ENCODE data around the gene ARHGEF40.

The ARHGEF40 gene

DNA sequence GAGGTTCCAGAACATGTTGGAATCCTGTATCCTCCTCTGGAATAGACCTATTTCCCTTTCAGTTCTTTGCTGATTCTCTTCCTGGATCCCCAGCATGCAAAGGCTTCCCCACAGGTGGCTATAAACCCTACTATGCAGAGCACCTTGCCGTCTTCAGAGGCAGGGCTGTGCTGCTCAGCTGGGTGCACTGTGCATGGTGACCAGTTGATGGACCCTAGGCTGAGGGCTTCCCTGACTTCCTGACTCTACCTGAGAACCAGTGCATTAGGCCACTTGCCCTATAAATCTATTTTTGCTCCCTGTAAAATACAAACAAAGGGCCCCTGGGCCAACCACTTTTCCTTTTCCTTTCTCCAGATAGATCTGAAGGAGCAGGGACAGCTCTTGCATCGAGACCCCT lies 14.3 kb downstream of the ARHGEF40 start:
- DNase-seq: peak; percentile 1

DNA sequence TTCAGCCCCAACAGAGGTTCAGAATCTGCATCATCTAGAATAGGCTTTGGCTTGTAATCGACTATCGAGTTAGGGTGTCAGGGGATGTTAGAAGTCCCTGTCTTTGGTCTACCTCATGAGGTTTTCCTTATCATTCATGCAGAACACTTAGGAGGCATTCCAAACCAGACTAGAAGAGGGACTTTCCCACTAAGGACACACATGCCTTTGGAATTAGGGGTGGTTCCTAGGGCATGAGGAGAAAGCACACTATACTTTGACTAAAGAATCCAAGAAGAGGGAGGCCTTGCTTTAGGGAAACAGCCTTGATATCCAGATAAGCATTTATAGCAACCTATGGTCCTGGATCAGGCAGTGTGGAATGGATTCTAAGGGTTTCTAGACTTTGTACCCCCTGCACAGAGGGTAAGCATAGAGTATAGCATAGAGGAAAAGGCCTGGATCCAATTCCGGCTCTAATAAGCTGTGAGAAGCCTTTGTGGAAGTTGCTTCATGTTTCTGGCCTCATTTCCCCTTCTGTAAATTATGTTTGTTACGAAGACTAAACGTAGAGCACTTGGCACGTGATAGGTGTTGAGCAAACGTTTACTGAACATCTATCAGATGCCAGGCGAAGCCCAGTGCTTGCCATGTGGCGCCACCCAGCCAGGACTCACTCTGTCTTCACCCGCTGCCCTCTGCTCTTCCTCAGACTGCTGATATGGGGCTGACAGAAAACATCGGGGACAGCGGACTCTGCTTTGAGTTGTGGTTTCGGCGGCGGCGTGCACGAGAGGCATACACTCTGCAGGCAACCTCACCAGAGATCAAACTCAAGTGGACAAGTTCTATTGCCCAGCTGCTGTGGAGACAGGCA lies 15.1 kb downstream of the ARHGEF40 start:
- peak; percentile 23 for DNase-seq

DNA sequence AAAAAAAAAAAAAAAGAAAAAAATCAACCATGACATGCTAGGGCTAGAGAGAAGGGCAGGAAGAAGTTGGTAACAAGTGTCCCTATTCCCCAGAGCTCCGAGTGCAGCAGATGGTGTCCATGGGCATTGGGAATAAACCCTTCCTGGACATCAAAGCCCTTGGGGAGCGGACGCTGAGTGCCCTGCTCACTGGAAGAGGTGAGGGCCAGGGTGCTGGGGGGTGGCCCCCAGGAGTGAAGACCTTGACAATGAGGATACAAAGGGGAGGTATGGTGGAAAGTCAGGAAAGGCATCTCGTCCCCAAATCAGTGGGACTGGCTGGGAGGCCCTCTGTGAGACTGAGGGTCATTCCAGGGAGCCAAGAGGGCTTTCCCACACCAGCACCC lies 16.8 kb downstream of the ARHGEF40 start:
- peak; percentile 33 for DNase-seq

DNA sequence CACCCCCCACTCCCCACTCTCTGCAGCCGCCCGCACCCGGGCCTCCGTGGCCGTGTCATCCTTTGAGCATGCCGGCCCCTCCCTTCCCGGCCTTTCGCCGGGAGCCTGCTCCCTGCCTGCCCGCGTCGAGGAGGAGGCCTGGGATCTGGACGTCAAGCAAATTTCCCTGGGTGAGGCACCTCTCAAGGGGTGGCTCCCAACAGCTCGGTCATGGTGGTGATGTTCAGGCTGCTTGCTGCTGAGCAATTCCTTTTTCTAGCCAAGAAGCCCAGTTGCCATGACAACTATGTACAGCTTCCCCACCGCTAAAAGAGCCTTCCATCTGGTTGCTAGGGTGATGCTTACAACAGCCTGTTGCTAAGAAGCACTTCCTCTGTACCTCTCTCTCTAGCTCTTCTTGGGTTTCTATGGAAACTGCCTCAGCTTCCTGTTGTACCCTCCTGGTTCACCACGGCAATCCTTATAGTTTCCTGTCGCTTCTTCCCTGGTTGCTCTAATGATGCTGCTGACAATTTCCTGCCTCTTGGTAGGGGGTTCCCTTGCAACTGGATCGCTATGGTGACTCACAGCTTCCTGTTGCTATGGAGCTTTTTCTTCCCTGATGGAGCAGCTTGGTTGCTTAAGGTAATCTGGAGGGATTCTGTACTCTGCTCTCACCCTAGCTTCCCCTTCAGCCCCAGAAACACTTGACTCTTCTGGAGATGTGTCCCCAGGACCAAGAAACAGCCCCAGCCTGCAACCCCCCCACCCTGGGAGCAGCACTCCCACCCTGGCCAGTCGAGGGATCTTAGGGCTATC lies 17.4 kb downstream of the ARHGEF40 start:
- DNase-seq: peak; percentile 42

DNA sequence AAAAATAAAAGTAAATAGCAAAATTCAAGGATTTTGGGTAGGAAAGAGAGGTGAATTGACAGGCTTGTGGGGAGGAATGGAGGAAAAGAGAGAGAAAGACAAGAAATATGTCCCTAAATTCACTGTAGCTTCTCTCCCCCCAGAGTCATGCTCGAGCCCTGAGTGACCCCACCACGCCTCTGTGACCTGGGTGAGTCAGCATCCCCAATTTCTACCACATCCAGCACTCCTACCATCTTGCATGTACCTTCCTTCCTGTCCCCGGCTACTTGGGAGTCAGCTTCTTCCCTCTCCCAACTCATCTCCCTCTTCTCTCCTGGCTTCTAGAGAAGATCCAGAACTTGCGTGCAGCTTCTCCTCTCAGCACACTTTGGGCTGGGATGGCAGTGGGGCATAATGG lies 18.6 kb downstream of the ARHGEF40 start:
- DNase-seq: peak; percentile 23

DNA sequence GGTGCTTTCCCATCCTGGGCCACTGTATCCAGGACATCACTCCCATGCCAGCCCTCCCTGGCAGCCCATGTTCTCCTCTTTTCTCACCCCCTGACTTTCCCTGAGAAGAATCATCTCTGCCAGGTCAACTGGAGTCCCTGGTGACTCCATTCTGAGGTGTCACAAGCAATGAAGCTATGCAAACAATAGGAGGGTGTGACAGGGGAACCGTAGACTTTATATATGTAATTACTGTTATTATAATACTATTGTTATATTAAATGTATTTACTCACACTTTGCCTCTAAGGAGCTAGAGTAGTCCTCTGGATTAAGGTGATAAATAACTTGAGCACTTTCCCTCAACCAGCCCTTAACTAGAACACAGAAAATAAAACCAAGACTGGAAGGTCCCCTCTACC lies 19.2 kb downstream of the ARHGEF40 start:
- no peak for DNase-seq

DNA sequence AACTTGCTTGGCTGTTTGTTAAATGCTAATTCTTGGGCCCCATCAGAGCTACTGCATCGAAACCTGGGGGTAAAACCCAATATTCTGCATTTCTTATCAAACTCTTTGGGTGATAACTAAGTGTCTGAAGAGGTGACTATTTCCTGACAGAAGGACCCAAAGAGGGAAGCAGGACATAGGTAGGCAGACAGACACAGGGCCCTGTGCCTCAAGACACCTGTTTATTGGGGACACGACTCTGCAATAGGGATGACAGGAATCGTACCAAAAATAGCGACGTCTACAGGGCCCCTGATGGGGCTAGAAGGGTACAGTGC lies 19.7 kb downstream of the ARHGEF40 start:
- no peak for DNase-seq

DNA sequence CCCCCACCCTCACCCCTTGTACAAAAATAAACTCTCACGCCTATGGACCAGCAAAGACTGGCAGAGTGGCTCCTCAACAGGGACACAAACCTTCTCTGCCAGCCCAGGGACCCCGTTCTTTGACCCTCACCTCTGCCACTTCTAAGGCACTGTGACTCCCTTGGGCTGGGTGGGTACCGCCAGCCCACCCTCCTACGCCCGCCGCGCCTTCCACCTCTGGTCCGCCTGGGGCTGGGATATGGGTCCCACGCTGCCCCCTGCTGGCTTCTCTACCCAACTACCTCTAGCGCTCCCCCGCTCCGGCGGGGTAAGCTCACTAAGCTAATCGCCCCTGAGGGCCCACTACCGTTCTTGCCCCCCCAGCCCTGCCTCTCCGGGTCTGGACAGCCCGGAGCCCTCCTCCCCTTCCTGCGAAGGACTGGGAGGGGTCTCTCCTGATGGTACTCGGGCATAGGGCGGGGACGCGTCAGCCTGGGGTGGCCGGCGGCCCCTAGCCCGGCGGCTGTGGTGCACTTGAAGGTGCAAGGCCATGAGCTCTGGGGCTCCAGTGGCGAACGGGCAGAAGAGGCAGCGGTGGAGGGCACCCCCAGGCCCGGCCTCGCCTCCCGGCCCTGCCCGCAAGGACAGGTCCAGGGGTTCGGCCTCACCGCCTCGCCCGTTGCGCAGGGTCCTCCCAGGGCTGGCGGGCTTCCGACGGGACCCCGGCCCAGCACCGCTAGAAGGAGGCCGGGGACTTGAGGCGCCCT lies 20.3 kb downstream of the ARHGEF40 start:
- DNase-seq: peak; percentile 53

DNA sequence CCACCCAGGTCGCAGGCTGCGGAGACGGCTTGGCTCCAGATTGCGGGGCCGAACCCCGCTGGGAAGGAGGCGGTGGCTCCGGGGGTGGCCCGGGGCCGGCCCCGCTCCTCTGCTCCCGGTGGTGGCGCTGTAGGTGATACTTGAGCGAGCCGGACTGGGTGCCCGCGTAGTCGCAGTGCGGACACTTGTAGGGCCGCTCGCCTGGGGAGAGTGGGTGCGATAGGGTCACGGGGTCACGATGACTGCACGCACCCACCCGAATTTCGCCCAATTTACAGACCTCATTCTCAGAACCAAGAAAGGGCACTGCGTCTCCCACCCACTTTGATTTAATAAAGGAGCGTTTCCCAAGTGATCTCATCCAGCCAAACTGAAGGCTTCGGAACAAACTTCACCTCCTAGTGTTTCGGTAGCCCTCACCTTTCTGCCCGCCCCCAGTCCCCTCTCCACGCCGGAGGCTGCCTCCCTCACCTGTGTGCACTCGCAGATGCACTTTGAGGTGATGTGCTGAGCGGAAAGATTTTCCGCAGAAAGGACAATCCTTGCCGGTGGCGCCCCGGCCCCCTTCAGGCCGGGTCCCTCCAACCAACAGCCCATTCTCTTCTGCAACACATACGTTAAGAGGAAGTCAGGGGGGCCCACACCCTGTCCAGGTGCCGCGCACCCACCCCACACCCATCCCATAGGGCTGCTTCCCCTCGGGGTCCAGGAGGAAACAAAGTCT lies 21.0 kb downstream of the ARHGEF40 start:
- peak; percentile 30 for DNase-seq

DNA sequence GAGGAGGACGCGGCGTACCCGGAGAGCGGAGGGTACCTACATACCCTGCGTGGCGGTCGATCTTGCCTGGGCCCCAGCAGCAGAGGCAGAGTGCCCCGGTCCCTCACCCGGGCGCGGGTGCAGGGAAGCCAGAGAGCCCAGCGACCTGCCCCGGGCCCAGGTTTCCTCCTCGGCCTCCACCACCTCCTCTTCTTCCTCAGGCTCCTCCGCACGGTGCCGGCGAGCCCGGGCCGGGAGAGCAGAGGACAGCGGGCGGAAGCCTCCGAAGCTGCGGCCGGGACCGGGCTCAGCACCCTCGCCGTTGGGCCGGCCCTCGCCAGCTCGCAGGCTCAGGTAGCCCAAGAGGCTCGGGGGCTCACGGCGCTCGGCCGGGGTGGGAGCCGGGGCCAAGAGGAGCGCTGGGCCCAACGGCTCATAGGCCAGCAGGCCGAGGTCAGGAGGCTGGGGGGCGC lies 21.7 kb downstream of the ARHGEF40 start:
- peak; percentile 28 for DNase-seq

DNA sequence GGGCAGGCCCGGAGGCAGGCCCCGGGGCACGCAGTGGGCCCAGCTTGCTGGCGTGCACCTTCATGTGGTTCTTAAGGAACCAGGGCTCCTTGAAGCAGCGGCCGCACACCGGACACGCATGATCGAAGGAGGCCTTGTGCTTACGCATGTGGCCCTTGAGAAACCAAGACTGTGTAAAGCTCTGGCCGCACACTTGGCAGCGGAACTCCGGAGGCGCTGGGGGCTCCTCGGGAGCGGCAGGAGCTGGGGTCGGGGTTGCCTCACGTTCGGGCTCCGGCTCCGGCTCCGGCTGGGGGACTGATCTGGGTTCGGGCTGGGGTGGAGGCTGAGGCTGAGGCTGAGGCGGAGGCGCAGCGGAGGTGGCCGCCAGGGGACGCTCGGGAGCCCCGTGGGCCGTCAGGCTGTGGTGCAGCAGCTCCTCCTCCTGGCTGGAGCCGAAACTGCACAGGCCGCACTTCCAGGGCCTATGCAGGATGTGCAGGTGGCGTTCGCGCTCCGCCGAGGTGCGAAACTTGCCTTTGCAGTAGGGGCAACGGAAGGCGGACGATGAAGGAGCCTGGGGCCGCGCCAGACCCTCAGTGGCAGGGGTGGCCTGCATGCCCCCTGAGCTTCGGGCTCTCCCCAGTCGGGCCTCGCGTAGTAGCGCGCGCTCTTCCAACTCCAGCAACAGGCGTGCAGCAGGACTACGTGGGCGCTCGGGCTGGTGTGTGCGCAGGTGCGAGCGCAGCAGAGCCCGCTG lies 22.3 kb downstream of the ARHGEF40 start:
- peak; percentile 79 for DNase-seq

DNA sequence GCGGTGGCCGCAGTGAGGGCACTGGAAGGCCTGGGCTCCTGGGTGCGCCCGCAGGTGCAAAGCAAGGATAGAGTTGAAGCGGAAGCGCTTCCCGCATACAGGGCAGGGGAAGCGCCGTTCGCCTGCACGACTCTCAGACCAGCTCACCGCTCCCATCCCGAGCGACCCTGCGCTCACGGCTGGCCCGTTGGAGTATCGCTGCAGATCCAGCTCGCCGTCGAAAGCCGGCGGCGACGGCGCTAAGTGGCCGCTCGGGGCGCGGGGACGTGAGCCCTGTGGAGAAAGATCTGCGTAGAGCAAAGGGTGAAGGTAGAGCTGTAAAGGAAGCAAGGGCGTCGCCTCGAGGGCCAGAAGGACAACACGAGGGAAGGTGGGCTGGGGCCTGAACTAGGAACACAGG lies 22.9 kb downstream of the ARHGEF40 start:
- DNase-seq: peak; percentile 26

DNA sequence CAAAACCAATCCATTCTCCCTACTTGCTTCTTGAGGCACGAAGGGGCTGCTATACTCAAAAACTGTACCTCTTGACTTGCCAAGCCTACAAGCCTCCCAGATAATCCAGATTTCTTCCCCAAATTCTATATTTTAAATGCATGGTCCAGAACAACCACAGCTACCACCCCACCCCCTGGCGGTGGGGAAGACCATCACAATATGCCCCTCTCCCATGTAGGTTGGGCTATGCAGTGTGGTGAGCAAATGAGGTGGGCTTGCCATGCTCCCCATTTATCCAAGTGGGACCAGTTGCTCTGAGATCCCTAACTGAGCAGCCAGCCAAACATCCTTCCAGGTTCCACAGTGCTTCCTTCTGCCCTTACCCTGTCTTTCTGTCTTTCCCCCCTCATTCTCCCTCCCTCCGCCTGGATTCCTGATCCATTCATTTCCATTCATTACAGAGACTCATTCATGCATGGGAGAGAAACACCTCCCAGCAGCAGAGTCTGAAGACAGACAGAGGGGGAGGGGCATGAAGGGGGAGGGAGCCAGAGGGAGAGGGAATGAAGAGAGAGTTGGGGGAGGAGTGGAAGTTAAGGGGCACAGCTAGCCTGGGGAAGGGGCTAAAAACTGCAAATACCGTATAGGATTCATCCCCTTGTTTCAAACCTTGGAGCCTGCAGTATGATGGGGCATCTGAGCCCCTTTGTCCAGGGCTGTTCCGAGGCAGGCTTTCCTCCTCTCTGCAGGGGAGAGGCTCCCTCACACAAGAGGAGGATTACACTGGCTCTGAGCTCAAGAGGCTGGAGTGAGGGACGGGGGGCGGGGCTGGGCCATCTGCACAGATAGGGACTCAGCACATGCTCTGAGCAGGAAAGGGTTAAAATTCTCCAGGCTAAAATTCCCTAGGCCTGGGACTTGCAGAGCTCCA lies 23.9 kb downstream of the ARHGEF40 start:
- peak; percentile 63 for DNase-seq

DNA sequence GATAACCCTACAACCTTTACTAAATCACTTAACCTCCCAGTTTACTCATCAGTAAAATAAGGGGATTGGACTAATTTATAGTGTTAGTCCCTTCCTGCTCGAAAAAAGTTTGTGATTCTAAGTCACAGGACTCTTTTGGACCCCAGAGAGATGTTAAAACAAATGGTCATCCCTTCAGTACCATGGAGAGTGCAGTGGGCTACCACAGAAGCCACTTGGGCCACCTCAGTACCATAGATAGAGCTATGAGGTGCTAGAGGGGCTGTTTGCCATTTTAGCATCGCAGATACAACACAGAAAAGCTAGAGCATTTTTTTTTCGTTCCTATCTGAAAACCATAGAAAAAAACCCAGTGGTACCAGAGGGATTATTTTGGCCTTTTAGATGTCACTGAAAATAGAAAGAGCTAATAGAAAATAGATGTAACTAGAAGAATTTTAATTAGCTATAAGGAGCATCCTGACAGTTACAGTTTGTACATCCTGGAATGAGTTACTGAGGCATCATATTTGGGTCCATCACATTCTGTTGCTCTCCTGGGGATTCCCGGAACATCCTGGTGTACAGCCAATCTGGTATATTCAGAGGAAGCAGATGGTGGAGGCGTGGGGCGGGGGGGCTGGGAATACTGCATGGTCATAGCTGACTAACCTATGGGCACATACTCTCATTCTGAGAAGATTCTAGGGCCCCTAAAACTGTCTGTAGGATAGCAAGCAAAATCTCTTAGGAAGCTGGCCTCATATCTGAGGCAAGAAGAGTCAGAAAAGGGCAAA lies 25.5 kb downstream of the ARHGEF40 start:
- DNase-seq: peak; percentile 14

DNA sequence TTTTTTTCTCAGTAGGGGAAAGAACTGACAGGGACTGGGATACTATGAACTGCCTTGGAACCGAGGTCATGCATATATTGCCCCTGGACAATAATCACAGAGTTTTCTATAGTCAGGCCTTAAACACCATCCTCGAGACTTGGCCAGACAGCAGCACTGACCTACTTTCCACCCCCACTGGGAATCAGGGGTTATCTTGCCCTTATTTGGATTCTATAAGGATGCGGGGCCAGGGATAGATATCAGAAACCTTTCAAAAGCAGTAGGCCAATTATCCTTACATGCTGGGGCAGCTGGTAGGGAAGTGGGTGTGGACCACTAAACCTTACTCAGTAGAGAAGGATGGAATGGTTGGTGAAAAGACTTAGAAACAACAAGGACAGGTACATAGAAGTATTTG lies 26.3 kb downstream of the ARHGEF40 start:
- DNase-seq: no peak

DNA sequence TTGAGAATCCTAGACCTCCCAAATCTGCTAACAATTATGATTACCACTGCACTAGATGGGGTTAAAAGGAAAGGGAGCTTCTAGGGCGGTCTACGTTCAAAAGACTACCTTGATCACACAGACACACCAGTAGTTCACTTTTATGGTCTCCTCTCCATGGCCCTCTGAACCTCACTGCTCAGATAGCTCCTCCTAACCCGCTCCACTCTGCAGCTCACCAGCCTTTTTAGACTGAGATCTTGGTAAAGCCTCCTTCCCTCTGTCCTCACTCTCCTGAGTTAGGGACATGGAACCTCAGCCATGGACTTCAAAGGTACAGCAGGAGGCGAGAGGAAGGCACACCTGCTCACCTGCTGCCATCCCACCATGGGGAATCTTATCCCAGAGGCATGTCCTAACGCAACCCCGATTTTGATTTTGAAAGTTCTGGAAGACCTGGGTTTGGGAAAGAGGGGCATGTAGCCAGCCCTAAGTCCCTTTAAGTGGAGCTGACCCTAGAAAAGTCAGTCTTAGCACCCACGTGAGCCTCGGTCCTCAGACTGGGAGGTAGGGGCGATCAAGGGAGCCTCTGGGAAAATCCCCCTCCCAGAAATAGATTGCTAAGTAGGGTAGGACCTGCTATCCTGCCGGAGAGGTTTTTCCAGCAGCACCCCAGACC lies 27.0 kb downstream of the ARHGEF40 start:
- DNase-seq: no peak

DNA sequence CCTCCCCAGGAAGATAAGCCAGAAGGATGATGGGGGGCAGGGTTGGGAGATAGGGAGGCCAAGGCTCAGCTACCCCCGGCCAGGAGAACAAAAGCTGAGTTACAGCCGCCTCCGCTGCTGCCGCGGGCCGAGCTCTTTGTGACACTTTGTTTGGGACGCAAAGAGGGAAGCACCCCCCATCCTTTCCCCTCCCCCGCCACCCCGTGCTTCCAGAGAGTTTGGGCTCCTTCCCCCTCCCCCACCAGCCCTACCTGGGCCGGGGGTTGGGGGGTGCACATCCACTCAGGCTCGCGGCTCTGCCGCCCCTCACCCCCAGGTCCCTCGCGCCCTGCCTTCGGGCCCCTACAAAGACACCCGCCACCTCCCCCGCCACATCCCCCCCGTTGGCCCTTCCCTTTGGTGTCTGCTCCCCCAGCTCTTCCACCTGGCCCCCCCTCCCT lies 27.6 kb downstream of the ARHGEF40 start:
- peak; percentile 52 for DNase-seq

DNA sequence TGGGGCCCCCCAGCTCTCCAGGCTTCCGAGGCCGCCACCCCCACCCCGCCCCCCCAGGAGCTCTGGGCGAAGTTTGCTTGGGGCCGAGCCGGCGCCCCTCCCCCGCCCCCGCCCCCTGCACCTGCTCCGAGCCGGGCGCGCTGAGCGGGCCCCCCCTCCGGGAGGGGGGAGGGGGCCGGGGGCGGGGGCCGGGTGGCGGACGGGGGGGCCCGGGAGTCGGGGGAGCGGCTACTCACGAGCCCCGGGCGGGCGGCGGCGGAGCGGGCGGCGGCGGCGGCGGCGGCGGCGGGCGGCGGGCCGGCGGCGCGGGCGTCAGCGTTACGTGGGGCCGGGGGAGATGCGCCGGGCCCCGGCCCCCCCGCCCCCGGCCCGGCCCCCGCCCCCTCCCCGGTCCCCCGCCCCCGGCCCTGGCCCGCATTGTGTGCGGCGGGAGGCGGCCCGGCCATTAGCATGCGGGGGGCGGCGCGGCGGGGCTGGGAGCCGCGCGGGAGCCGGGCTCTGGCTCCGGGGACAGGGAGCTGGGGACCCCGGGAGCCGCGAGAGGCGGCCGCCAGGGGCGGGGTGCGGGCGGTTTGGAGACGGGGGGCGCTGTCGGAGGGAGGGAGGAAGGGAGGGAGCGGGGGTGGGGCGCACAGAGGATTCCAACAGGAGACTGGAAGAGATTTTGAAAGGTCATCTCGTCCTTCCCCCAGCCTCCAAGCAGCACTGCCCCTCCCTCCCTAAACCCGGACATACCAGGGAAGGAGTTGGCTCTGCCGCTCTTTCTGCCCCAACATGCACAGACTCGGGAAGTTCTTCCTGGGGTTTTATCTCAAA lies 28.2 kb downstream of the ARHGEF40 start, which contains the start of gene ZNF219:
Gene ZNF219, minus strand, starts transcription at position 580 of the 816 bp plus-strand sequence. CDS start 5,064 bp downstream, outside the sequence.
- peak; percentile 74 for DNase-seq

Data from left hindlimb (tissue), 1 donor.